Cardiac muscle cell (in vitro differentiated cells and primary cell): ENCODE data around the gene AP2A2. TPM values are rescaled to one million over a fixed set of nuclear protein-coding genes. Genes with fewer than 3 reads are reported as not detected.
"Not testable (repeated sequence)": the region's sequence is repeated elsewhere in the genome, so short reads cannot be mapped to it uniquely, and the experiment has no call there.

Experiments
- DNase-seq, 2 donors: peaks; one replicate each; pipeline versions ENCODE4 v3.0.0 to v3.0.0-alpha.2; 2010 to 2017; ENCODE audit warnings: low read depth in 1 of 2, low spot score in 1 of 2
- H3K27ac ChIP-seq: fragments of 200-600 bp; sonication (generic); 2 replicates; pipeline ENCODE4 v1.5.1; 2016
- H3K27me3 ChIP-seq: fragments of 200-600 bp; sonication (generic); 2 replicates; pipeline ENCODE4 v1.6.0; 2016; ENCODE audit warnings: control low read depth
- H3K36me3 ChIP-seq: fragments of 200-600 bp; sonication (generic); 2 replicates; pipeline ENCODE4 v1.5.1; 2016; ENCODE audit warnings: control low read depth
- H3K4me1 ChIP-seq: fragments of 200-600 bp; sonication (generic); 2 replicates; pipeline ENCODE4 v1.8.1; 2017; ENCODE audit warnings: low read depth, mild to moderate bottlenecking, mixed run types
- H3K4me3 ChIP-seq: fragments of 200-600 bp; sonication (generic); 2 replicates; pipeline ENCODE4 v1.5.1; 2016; ENCODE audit warnings: mild to moderate bottlenecking
- H3K9me3 ChIP-seq: fragments of 200-600 bp; sonication (generic); 2 replicates; pipeline ENCODE4 v1.5.1; 2017; ENCODE audit warnings: low read depth, mild to moderate bottlenecking, control low read depth
- polyA plus RNA-seq: library from polyadenylated mRNA; unstranded; fragments of >200 nt; fragmentation: Nextera tagmentation; extraction: Ambion mirVana; gene quantifications from 2 replicates; pipeline ENCODE4 v1.2.1, GENCODE V29; 2016
- total RNA-seq: library from RNA; depleted of rRNA; stranded (reverse); fragments of >200 nt; gene quantifications from 2 replicates; pipeline ENCODE4 v1.2.3, GENCODE V29; 2016
- TF ChIP-seq, protein P1 (sequence below): IDR thresholded peaks from 2 replicates; pipeline ENCODE4 v1.5.1; 2012; ENCODE audit warnings: low read depth, mild to moderate bottlenecking, low read length

AP2A2 gene
- total and polyA plus RNA-seq, 2 experiments from 2014 or later = 47.6 to 77.6 TPM

DNA sequence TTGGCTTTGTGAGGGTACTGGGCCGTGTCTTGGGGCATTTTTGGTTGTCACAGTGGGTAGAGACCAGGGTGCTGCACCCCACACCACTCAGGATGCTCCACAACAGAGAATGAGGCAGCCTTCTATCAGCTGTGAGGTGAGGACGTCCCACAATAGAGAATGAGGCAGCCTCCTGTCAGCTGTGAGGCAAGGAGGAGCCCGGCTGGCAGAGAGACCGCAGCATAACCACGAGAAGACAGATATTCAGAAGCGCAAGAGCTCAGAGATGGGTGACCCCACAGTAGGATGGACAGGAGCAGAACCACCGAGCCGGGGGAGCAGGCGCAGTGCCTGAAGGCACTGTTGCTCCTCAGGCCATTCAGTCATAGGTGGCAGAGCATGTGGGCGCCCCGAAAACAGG, 47.6 kb downstream of the AP2A2 start:
- H3K27me3 ChIP-seq = no peaks in the 10 kb centered on the region
- TF ChIP-seq, protein P1, sequence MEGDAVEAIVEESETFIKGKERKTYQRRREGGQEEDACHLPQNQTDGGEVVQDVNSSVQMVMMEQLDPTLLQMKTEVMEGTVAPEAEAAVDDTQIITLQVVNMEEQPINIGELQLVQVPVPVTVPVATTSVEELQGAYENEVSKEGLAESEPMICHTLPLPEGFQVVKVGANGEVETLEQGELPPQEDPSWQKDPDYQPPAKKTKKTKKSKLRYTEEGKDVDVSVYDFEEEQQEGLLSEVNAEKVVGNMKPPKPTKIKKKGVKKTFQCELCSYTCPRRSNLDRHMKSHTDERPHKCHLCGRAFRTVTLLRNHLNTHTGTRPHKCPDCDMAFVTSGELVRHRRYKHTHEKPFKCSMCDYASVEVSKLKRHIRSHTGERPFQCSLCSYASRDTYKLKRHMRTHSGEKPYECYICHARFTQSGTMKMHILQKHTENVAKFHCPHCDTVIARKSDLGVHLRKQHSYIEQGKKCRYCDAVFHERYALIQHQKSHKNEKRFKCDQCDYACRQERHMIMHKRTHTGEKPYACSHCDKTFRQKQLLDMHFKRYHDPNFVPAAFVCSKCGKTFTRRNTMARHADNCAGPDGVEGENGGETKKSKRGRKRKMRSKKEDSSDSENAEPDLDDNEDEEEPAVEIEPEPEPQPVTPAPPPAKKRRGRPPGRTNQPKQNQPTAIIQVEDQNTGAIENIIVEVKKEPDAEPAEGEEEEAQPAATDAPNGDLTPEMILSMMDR = no peak
- no peaks in the 10 kb centered on the region for H3K9me3 ChIP-seq
- H3K4me1 ChIP-seq = no peaks in the 10 kb centered on the region
- H3K36me3 ChIP-seq = peaks cover 11% of the 10 kb centered on the region
- H3K4me3 ChIP-seq = no peak overlapping the region
- no peak for DNase-seq
- no peak overlapping the region for H3K27ac ChIP-seq

DNA sequence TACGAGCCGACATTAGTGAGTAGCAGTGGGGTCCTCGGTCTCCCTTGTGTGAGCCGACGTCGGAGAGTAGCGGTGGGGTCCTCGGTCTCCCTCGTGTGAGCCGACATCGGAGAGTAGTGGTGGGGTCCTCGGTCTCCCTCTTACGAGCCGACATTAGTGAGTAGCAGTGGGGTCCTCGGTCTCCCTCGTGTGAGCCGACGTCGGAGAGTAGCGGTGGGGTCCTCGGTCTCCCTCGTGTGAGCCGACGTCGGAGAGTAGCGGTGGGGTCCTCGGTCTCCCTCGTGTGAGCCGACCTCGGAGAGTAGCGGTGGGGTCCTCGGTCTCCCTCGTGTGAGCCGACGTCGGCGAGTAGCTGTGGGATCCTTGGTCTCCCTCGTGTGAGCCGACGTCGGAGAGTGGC, 49.7 kb downstream of the AP2A2 start:
- not testable (repeated sequence) for H3K27me3 ChIP-seq, H3K4me1 ChIP-seq, DNase-seq, H3K27ac ChIP-seq, H3K9me3 ChIP-seq, H3K4me3 ChIP-seq
- H3K36me3 ChIP-seq = peaks cover 11% of the 10 kb centered on the region

DNA sequence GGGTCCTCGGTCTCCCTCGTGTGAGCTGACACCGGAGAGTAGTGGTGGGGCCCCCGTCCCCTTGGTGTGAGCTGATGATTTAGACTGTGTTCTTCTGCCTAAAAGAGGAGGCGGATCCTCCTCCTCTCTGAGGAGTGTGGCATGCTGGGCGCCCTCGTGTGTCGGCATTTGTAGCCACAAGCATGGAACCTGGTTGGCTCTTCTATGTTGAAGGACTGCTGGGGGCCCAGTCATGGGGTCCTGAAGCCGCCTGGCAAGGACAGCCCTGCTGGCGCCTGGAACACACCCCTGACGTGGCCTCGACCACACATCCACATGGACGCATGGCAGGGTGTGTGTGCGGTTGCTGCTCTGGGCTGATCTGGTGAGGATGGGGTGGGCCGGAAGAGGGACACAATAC, 50.2 kb downstream of the AP2A2 start:
- Histone ChIP-seq H3K9me3 (no peaks in the 10 kb centered on the region), H3K27ac (no peak overlapping the region), H3K4me1 (no peaks in the 10 kb centered on the region), H3K36me3 (peaks cover 11% of the 10 kb centered on the region), H3K27me3 (no peaks in the 10 kb centered on the region), H3K4me3 (no peak overlapping the region)
- peak; percentile 54 to 67 for DNase-seq
- TF ChIP-seq, protein P1 = peak; percentile 46

DNA sequence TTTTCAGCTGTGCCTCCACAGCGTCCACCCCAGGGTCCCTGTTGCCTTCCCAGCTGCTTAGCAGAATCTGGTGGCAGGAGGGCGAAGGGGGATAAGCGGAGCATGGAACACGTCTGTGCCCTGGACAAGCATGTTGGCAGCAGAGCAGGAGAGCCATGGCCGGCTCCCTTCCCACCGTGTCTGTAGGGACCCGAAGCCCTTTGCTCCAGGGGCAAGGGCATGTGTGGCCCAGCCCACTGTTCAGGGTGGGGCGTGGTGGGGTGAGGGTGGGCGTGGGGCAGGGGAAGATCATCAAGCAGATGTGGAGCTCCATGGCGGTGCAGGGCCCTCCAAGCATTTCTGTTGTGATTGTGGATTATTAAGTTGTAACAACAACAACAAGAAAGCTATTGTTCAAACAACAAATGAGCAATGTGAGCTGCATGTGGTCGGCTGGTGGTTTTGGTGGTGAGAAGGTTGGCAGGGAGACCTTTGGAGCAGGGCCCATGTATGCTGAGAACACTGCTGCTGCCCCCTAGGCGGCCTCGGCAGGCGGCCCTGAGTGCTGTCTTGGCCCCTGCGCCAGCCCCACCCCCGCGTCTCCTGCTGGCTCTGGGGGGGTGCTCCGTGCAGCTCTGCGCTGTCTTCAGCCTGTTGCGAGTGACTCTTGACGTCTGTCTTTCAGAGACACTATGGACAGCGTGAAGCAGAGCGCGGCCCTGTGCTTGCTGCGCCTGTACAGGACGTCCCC, 50.9 kb downstream of the AP2A2 start:
- Histone ChIP-seq H3K9me3 (no peaks in the 10 kb centered on the region), H3K27me3 (no peaks in the 10 kb centered on the region), H3K27ac (no peak overlapping the region), H3K4me1 (no peaks in the 10 kb centered on the region), H3K36me3 (peaks cover 15% of the 10 kb centered on the region), H3K4me3 (no peak overlapping the region)
- peak in 1 of 2 donors; percentile 70 for DNase-seq
- TF ChIP-seq, protein P1 = peak; percentile 19

DNA sequence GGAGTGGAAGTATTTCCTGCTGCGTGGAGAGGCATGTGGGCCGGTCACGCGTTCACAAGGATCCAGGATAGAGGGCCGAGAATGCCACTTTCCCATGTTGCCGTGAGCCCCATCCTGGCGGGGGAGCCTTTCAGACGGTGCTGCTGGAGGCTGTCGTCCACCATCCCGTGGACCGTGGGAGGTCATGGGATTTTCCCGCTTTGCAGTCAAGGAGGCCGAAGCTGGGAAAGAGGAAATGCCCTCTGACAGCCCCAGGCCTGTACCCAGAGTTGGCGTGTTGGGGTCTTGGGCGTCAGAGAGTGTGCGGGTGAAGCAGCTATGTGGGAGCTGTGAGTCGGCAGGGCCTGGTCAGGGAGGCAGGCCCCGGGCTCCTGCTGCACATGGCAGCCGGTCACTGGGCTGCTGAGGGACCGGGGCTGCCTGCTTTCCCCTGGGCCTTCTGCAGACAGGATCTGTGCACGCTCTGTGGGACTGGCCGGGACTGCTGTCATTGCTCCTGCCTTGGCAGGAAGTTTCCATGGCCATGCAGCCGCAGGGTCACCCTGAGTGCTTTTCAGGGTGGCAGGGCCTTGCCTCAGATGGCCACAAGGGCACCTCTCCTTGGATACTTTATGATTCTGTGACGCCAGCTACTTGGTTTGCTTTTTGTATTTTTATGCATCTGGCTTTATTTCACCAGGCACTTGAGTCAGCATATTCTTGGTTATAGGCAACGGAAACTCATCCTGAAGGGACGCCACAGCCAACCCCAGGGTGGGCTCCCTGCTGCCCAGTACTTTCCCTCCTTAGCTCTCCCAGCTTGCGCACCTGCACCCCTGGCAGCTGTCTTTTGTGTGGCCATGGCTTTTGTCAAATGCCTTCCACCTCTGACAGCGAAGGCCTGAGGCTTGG, 52.4 kb downstream of the AP2A2 start:
- H3K36me3 ChIP-seq = peaks cover 16% of the 10 kb centered on the region

More for the DNA sequence above, 52.4 kb downstream of the AP2A2 start:
- TF ChIP-seq, protein P1 = no peak
- DNase-seq = no peak
- Histone ChIP-seq H3K4me3 (no peak overlapping the region), H3K9me3 (no peaks in the 10 kb centered on the region), H3K27me3 (no peaks in the 10 kb centered on the region), H3K4me1 (no peaks in the 10 kb centered on the region), H3K27ac (no peak overlapping the region)
